Testis (tissue), 2 donors: ENCODE results near the gene RAP1GAP2.

Experiments
- POLR2A ChIP-seq: fragments of 450-650 bp; IDR thresholded peaks from one replicate; pipeline ENCODE4 v1.6.1; 2017; ENCODE audit warnings: antibody characterized with exemption, mild to moderate bottlenecking, moderate library complexity
- TF ChIP-seq, protein P1 (sequence below), 3 experiments: fragments of 450-650 bp in 2 of 3; fragments of 200-600 bp in 1 of 3; sonication (generic) in 1 of 3; IDR thresholded peaks; one replicate each; pipeline ENCODE4 v1.5.1; 2016 to 2019; ENCODE audit warnings: antibody characterized with exemption in 3 of 3, mild to moderate bottlenecking in 2 of 3, moderate library complexity in 1 of 3

DNA sequence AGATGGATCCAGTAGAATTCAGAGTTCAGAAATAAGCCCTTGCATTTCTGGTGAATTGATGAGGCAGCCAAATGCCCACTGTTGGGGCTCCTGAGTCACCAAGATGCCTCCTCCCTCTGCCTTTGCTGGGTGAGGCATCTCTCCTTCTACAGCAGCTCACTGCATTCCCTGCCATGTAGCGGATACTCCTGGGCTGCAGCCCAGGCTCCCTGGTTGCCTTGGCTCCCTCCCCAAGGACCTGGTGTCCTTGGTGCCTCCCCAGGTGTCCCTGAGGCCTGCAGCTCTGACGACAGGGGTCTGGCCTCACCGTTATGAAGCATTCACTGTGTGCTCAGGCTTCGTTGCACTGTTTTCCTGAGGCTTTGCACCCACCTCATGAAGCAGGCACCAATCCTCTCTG lies 7.7 kb downstream of the RAP1GAP2 start:
- TF ChIP-seq, protein P1, sequence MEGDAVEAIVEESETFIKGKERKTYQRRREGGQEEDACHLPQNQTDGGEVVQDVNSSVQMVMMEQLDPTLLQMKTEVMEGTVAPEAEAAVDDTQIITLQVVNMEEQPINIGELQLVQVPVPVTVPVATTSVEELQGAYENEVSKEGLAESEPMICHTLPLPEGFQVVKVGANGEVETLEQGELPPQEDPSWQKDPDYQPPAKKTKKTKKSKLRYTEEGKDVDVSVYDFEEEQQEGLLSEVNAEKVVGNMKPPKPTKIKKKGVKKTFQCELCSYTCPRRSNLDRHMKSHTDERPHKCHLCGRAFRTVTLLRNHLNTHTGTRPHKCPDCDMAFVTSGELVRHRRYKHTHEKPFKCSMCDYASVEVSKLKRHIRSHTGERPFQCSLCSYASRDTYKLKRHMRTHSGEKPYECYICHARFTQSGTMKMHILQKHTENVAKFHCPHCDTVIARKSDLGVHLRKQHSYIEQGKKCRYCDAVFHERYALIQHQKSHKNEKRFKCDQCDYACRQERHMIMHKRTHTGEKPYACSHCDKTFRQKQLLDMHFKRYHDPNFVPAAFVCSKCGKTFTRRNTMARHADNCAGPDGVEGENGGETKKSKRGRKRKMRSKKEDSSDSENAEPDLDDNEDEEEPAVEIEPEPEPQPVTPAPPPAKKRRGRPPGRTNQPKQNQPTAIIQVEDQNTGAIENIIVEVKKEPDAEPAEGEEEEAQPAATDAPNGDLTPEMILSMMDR (IDR thresholded peaks at IDR 0.05): no peak
- no peak for TF ChIP-seq POLR2A
